HepG2 (cell line): ENCODE measurements around the gene COL2A1. TPM values are rescaled to one million over a fixed set of nuclear protein-coding genes. Genes with fewer than 3 reads are reported as not detected.

Source experiments
- ARHGAP35 ChIP-seq: sonication (generic); formaldehyde crosslinking; IDR thresholded peaks from 2 replicates; pipeline ENCODE4 v1.9.0; 2022; ENCODE audit warnings: mild to moderate bottlenecking, inconsistent platforms, moderate library complexity, missing genetic modification reagents, borderline replicate concordance
- BHLHE40 ChIP-seq: IDR thresholded peaks from 2 replicates; pipeline ENCODE4 v1.6.1; 2011; ENCODE audit warnings: low read length, improper control_type of control experiment
- DMAP1 ChIP-seq: IDR thresholded peaks from 2 replicates; pipeline ENCODE4 v1.6.1; 2016
- GATAD2A ChIP-seq: IDR thresholded peaks from 2 replicates; pipeline ENCODE4 v1.6.1; 2016
- GLI4 ChIP-seq: sonication (generic); formaldehyde crosslinking; IDR thresholded peaks from 2 replicates; pipeline ENCODE4 v1.5.1; 2020; ENCODE audit warnings: missing genetic modification reagents, mild to moderate bottlenecking, moderate library complexity, borderline replicate concordance
- IKZF5 ChIP-seq: IDR thresholded peaks from 2 replicates; pipeline ENCODE4 v1.6.1; 2018; ENCODE audit warnings: missing genetic modification reagents, mild to moderate bottlenecking, missing compliant biosample characterization
- RBM39 ChIP-seq: fragments of 200-400 bp; formaldehyde crosslinking; IDR thresholded peaks from one replicate; pipeline ENCODE4 v1.6.1; 2018; ENCODE audit warnings: antibody characterized with exemption, mild to moderate bottlenecking, low read depth, low read length; ENCODE audit not compliant: poor library complexity, severe bottlenecking
- SOX5 ChIP-seq: IDR thresholded peaks from 2 replicates; pipeline ENCODE4 v1.6.1; 2016; ENCODE audit warnings: borderline replicate concordance
- TFDP1 ChIP-seq: IDR thresholded peaks from 2 replicates; pipeline ENCODE4 v1.6.1; 2016; ENCODE audit warnings: missing compliant biosample characterization, missing genetic modification reagents, borderline replicate concordance
- WIZ ChIP-seq: sonication (generic); formaldehyde crosslinking; IDR thresholded peaks from 2 replicates; pipeline ENCODE4 v1.5.1; 2020; ENCODE audit warnings: mild to moderate bottlenecking, missing genetic modification reagents
- ZBTB10 ChIP-seq: sonication (generic); formaldehyde crosslinking; IDR thresholded peaks from 2 replicates; pipeline ENCODE4 v1.4.0; 2020; ENCODE audit warnings: missing genetic modification reagents, borderline replicate concordance
- ZBTB14 ChIP-seq: sonication (generic); formaldehyde crosslinking; IDR thresholded peaks from 2 replicates; pipeline ENCODE4 v1.4.0; 2020; ENCODE audit warnings: missing genetic modification reagents
- ZFY ChIP-seq: sonication (generic); formaldehyde crosslinking; IDR thresholded peaks from 2 replicates; pipeline ENCODE4 v1.4.0; 2020; ENCODE audit warnings: missing genetic modification reagents
- ZNF781 ChIP-seq: sonication (generic); formaldehyde crosslinking; IDR thresholded peaks from 2 replicates; pipeline ENCODE4 v1.5.1; 2020; ENCODE audit warnings: borderline replicate concordance, mild to moderate bottlenecking, missing genetic modification reagents; ENCODE audit errors: not compliant biosample characterization
- polyA plus RNA-seq, 8 experiments: library from polyadenylated mRNA; depleted of rRNA in 3 of 8; stranded (reverse) in 7 of 8; unstranded in 1 of 8; fragments of >200 nt; fragmentation: Illumina TruSeq in 4 of 8; extraction: Trizol in 4 of 8; gene quantifications; 2 replicates each; pipeline versions ENCODE4 v1.2.1 to v1.2.3, GENCODE V29; 2011 to 2016; ENCODE audit warnings: low read depth in 4 of 8, missing spikeins in 1 of 8, mixed read lengths in 1 of 8; ENCODE audit not compliant: insufficient read depth in 1 of 8
- total RNA-seq, 5 experiments: library from RNA; depleted of rRNA; stranded (reverse); fragments of >200 nt; fragmentation: Illumina TruSeq; extraction: Trizol; gene quantifications; 2 replicates each; pipeline ENCODE4 v1.2.3, GENCODE V29; 2016; ENCODE audit warnings: low read depth in 1 of 5
- TF ChIP-seq, protein P1 (sequence below): sonication (generic); formaldehyde crosslinking; IDR thresholded peaks from 2 replicates; pipeline ENCODE4 v1.5.1; 2020; ENCODE audit warnings: missing genetic modification reagents, mild to moderate bottlenecking, borderline replicate concordance
- TF ChIP-seq, protein P2 (sequence below): sonication (generic); formaldehyde crosslinking; IDR thresholded peaks from 2 replicates; pipeline ENCODE4 v1.5.1; 2020; ENCODE audit warnings: mild to moderate bottlenecking, moderate library complexity, missing genetic modification reagents

COL2A1 gene
- total and polyA plus RNA-seq, 2 of the 13 experiments (the other 11 are each of a cell fraction or from before 2014, with no cell fraction given) = 7.4 to 38.3 TPM

DNA sequence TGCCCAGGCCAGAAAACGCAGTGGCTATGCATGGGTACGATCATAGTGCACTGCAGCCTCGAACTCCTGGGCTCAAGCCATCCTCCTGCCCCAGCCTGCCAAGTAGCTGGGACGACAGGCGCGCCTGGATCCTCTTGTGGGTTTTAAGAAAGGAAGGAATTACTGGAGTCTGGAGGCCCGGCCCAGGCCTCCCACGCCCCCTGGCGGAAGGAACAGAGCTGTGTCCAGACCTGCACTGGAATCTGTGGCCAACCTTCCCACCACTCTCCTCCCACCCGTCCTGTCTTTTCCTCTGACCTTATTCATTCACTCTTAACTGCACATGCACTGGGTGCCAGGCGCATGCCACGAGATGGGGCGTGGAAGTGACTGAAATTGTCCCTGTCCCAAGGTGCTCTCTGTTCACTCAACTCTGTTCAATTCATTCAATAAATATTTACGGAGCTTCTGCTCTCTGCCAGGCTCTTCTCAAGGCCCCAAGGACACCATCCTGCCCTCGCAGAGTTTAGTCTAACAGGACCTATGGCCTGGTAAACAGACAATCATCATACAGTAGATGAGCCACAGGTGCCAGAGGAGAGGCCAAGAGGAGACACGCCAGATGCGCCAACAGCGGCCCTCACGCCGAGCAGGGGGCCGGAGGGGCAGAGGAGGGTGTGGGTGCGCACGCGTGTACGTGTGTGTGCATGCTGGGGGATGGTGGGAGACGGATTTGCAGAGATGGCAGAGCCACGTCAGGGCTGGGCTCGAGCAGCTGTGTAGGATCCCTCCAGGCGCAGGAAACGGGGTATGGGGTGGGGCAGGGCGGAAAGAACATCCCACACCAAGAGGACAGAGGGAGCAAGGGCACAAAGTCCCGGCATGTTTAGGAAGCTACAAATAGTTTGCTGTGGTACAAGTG, 54.6 kb downstream of the COL2A1 start (continued):
- TF ChIP-seq RBM39 (no peak), BHLHE40 (peak; percentile 31; the same call in 1 of the 2 replicates), GATAD2A (CRISPR knock-in tag) (peak; percentile 17; the same call in 1 of the 2 replicates), ZBTB14 (no peak), TFDP1 (CRISPR knock-in tag) (no peak), GLI4 (CRISPR knock-in tag) (no peak), DMAP1 (0 out of 2 replicates have a peak, but pooled peaks have one; percentile 10), SOX5 (peak; percentile 30; the same call in 1 of the 2 replicates), ZFY (CRISPR knock-in tag) (0 out of 2 replicates have a peak, but pooled peaks have one; percentile 40), ARHGAP35 (CRISPR knock-in tag) (0 out of 2 replicates have a peak, but pooled peaks have one; percentile 30), ZBTB10 (CRISPR knock-in tag) (no peak), IKZF5 (CRISPR knock-in tag) (0 out of 2 replicates have a peak, but pooled peaks have one; percentile 6), ZNF781 (CRISPR knock-in tag) (peak; percentile 25), WIZ (peak; percentile 78; the same call in 1 of the 2 replicates)
- TF ChIP-seq, protein P1, sequence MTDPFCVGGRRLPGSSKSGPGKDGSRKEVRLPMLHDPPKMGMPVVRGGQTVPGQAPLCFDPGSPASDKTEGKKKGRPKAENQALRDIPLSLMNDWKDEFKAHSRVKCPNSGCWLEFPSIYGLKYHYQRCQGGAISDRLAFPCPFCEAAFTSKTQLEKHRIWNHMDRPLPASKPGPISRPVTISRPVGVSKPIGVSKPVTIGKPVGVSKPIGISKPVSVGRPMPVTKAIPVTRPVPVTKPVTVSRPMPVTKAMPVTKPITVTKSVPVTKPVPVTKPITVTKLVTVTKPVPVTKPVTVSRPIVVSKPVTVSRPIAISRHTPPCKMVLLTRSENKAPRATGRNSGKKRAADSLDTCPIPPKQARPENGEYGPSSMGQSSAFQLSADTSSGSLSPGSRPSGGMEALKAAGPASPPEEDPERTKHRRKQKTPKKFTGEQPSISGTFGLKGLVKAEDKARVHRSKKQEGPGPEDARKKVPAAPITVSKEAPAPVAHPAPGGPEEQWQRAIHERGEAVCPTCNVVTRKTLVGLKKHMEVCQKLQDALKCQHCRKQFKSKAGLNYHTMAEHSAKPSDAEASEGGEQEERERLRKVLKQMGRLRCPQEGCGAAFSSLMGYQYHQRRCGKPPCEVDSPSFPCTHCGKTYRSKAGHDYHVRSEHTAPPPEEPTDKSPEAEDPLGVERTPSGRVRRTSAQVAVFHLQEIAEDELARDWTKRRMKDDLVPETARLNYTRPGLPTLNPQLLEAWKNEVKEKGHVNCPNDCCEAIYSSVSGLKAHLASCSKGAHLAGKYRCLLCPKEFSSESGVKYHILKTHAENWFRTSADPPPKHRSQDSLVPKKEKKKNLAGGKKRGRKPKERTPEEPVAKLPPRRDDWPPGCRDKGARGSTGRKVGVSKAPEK = peak; percentile 35; the same call in 1 of the 2 replicates
- TF ChIP-seq, protein P2, sequence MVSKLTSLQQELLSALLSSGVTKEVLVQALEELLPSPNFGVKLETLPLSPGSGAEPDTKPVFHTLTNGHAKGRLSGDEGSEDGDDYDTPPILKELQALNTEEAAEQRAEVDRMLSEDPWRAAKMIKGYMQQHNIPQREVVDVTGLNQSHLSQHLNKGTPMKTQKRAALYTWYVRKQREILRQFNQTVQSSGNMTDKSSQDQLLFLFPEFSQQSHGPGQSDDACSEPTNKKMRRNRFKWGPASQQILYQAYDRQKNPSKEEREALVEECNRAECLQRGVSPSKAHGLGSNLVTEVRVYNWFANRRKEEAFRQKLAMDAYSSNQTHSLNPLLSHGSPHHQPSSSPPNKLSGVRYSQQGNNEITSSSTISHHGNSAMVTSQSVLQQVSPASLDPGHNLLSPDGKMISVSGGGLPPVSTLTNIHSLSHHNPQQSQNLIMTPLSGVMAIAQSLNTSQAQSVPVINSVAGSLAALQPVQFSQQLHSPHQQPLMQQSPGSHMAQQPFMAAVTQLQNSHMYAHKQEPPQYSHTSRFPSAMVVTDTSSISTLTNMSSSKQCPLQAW (CRISPR knock-in tag) = no peak
